HG02884 (cell line): ENCODE data around the gene TEKT1.
"Not testable (repeated sequence)": the region's sequence is repeated elsewhere in the genome, so short reads cannot be mapped to it uniquely, and the experiment has no call there.

Source experiments
- ATAC-seq: cut with Tn5 transposase; IDR thresholded peaks from one replicate; pipeline ENCODE4 v1.9.1; 2021; ENCODE audit warnings: mild to moderate bottlenecking, moderate library complexity; ENCODE audit not compliant: unreplicated experiment

Gene TEKT1

DNA sequence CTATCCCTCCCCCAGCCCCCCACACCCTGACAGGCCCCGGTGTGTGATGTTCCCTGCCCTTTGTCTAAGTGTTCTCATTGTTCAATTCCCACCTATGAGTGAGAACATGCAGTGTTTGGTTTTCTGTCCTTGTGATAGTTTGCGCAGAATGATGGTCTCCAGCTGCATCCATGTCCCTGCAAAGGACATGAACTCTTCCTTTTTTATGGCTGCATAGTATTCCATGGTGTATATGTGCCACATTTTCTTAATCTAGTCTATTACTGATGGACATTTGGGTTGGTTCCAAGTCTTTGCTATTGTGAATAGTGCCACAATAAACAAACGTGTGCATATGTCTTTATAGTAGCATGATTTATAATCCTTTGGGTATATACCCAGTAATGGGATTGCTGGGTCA is 15.2 kb downstream of the TEKT1 start:
- ATAC-seq: not testable (repeated sequence)

DNA sequence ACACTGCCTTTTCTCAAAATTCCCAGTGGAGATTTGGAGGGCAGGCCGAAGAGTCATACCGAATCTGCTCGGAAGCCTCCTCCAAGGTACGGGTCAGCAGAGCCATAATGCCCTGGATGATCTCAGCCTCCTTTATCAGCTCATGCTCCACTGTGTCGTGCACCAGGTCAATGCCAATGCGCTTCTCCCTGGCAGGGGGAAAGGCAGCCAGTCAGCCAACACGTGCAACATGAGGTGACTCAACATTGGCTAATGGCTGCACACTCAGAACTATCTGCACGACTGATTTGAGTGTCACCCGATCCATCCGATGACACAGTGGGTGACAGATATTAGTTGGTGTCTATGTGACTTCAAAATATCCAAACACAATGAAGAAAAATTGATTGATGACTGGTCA is 15.8 kb downstream of the TEKT1 start:
- ATAC-seq: no peak

DNA sequence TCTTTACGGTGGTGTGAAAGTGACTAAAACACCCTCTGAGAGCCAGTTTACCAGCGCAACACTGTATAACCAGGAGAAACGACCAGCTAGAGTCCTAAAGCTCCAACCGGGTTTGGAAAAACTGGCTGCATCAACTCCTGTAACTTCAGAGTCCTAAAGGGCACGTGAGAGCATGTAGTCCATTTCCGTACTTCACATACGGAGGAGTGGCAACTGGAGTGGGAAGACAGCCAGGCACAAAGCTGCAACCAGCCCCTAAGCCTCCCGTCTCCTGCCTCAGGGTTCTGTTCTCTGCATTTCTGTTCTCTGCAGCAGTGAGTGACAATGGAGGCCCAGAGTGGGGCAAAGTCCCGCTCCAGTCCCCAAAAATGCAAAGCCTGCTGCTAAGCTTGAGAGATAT is 19.2 kb downstream of the TEKT1 start:
- no peak for ATAC-seq

DNA sequence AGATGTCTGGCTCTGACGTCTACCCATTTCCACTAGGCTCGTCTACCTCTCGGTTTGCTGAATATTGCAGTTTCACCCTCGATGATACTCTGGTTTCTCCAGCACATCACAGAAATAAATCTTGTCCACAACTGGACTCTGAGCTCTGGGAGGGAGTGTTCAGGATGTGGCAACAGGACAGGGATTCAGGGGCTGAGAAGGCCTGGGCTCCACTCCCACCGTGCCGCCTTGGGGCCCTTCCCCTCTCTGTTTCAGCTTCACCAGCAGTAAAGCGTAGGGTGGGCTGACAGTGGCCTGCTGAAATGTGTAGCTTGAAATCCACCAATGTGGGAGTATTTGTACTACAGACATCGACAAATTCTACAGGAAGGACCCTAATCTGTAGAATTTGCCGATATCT is 20.0 kb downstream of the TEKT1 start:
- no peak for ATAC-seq

DNA sequence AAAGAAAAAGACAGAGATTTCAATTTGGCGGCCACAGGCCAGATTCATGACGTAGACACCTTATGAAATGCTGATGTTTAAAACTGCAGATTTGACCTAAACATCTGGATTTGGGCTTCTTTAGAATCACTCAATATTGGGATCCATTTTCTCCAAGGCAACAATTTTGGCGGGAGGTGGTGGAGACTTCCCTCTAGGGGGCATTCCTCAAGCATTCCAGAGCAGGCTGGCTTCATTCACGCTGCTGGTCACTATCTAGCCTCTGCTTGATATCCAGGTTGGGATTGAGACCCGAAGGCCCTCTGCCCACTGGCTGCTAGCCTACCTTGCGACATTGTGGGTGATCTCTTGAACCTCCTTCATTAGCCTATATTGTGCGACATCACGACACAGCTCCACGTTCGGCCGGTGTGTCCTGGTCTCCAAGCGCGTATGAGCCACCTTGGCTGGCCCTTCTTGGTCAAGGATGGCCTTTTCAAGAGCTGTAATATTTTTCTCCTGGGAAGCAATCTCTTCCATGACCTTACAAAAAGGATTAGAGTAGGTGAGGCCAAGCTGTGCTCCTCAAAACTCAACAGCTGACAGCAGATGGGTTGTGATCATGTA is 31.0 kb downstream of the TEKT1 start:
- ATAC-seq: no peak

DNA sequence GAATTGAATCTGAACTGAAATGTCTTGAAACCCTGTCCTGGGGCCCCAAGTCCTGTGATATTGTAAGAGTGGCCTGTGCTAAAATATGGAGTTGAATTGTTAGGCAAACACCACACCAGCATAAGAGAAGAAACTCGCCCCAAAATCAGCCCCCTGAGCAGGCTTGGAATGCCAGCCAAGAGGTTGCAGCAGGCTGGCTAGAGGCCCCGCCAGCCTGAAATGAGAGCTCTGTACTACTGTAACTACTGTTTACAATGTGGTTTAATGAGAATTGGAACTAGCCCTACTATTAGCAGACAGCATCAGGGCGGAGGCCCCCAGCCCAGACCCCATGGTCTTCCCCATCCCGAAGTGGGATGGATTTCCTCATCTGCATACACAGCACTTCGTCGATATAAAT is 31.8 kb downstream of the TEKT1 start:
- ATAC-seq: no peak

DNA sequence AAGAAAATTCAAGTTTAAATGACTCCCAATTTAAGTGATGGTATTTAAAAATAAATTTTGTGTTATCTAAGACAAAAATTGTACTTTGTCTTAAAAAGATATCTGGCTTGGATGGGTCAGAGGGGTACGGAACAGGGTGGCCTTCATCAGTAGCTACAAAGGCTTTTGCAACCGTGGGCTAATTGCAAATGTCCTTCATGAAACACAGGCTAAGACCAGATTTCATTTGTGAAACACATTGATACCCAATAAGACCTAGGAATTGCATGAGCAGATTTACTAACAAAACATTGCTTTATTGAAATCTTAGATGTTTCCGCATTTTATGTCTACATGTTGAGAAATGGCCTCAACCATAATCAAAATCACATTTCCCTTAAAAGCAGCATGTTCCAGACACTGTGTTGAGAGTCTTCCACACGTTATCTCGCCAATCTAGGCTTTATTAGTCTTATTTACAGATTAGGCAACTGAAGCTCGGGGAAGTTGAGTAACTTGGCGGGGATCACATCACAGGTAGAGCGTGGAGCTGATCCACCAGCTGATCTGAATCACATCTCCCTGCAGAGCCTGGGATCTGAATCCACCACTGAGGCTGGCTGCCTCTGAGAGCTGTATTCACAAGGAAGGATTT is 33.7 kb downstream of the TEKT1 start:
- ATAC-seq: no peak

DNA sequence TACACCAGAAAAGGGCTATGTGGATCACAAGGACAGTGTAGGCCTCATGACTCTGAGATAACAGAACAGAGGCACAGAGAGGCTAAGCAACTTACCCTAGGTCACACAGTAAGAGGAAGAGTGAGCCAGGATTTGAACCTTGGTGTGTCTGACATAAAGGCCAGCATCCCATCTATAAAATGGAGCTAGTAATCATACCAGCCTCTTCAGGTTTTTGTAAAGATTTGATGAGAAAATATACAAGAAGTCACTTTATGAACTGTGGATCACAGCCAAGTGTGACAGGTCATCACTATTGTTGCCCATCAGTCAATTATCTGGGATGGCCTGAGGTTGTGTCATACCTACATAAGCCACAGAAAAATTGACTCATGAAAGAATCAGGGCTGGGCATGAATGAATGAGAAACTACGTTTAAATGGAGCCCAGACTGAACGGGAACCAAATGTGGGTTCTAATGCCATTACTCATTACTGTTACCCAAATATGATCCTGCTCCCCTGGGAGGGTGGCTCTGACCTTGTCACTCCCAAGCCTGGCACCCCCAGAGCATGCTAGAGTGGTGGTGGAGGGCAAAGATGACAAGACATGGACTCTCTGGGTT is 34.5 kb downstream of the TEKT1 start:
- no peak for ATAC-seq

DNA sequence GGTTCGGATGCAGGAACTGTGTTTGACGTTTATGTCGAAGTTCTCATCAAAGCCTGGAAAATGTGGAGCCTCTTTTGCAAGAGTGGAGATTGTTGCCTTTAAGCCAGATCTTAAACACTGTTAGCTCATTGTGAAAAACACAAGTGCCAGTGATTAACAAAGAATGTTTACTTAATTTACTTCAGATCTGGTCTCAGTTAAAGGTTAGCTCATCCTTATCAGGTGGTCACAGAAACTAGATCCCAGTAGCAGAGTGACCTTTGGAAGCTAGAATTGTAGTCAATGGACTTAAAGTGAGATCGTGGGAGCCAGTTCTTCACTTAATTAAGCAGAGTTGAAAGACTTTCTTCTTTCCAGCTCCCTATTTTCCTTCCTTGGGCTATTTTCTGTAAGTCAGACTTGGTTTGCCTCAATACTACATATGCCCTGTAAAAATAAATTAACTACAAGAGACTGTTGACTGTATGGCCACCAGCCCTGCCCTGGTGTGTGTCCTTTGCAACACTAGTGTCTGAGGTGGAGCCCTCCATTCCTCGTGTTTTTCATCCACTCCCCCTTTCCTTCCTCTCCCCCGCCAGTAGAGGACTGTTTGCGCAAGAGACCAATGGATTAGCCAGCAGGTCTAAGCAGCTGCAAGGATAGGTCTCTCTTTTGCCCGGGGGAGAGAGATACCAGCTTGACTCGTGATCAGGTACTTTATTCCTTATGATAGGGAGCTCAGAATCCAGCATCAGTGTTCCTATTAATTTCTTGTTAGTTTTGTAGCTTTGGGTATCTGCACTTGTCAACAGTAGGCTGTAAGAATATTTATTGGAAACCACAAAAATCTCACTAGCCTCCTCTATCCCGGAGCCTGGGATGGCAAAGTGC is 35.3 kb downstream of the TEKT1 start:
- ATAC-seq: no peak

DNA sequence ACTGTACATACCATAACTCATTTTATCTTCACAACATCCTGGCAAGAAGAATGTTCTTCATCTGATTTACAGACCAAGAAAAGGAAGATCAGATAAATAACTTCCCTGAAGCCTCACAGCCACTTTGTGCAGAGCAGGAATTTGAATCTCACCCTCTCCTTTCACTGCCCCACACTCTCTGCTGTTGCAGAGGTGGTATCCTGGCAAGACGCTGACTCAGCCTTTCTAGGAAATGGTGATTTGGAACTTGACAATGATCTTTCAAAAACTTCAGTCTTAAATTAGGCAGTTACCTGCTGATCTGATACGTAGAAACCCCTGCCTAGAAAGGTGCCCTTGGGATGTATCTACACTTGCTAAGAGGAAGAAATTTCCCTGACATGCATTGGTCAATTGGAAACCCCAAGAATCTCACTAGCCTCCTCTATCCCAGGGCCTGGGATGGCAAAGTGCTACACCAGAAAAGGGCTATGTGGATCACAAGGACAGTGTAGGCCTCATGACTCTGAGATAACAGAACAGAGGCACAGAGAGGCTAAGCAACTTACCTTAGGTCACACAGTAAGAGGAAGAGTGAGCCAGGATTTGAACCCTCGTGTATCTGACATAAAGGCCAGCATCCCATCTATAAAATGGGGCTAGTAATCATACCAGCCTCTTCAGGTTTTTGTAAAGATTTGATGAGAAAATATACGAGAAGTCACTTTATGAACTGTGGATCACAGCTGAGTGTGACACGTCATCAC is 37.6 kb downstream of the TEKT1 start:
- ATAC-seq: no peak

DNA sequence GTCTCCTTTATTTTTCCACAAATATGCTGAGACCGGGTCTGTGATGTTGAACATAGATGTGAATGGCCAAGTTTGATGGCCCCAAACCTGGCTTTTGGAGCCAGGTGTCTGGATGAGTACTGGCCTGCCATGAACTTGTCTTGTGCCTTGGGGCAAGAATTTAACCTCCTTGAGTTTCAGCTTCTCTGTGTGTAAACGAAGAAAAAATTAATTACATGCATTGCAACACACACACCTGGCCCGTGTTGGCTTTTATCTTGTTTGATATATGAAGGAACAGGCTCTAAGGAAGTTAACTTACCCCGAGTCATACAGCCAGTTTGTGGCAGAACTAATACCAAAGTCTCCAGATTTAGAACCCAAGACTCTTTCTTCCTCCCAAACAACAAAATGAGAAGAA is 42.4 kb downstream of the TEKT1 start:
- no peak for ATAC-seq

DNA sequence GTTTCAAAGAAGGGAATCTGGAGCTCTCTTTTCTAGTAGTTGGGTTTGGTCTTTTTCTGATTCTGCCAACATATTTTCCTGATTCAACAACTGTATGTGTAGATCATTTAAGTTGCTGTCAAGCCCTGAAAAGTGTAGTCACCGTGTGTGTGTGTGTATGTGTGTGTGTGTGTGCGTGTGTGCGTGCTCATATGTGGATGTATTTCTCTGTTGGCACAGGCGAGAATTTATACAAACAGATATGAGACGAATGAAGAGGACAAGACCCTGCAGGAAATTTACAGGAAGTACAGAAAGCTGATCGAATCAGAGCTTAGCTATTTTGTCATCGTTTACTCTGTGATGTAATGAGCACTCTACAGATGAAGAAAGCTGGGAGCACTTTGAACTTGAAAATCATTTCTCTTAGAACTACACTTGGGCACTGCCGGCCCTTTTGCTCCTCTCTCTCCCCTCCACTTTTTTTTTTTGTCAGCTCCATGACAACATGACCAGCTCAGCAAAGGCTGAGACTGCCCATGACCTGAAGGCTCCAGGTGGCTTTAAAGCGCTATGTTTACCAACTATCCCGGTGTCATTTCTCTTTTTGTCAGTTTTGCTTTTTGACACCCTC is 44.3 kb downstream of the TEKT1 start:
- ATAC-seq: no peak

DNA sequence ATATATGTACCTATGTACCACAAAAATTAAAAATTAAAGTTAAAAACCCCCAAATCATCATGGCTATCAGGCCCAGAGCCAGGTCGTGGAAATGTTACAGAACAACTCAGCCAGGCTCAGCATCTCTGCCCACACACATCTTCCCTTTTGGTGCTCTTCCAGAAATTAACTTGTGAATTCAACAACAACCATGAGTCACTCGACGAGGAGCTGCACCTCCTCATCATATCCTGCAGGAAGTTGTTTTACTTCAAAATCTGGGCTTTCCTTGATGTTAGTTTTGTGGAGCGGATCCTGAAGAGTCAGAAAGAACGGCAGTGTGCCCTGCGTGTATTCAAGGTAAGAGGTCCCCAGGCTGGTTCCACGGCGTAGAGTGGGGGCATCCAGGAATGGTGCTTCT is 44.9 kb downstream of the TEKT1 start:
- ATAC-seq: no peak

DNA sequence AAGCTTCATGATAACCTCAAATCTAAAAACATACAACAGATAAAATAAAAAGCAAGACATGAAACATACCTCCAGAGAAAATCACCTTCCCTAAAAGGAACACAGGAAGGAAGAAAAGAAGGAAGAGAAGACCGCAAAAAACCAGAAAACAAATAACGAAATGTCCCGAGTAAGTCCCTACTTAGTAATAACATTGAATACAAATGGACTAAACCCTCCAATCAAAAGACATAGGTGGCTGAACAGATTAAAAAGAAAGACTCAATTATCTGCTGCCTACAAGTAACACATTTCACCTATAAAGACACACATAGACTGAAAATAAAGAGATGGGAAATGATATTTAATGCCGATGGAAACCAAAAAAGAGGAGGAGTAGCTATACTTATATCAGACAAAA is 49.3 kb downstream of the TEKT1 start:
- no peak for ATAC-seq

DNA sequence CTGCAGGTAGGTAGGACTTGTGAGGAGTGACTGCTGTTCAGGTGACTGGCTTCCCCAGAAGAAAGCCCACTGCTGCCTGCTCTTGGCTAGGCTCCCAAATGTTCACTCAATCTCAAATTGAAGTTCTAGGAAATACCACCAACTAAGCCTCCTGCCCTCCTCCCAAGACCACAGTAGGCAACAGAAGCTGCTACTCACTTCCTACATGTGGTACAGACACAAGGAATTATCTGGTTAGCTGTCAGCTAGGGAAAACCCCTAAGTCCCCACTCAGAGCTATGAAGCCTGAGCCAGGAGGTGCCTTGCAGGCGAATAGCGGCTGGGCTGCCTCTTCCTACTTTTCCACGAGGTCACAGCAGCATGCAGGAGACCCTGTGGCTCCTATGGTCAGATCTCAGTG is 50.6 kb downstream of the TEKT1 start:
- ATAC-seq: no peak

DNA sequence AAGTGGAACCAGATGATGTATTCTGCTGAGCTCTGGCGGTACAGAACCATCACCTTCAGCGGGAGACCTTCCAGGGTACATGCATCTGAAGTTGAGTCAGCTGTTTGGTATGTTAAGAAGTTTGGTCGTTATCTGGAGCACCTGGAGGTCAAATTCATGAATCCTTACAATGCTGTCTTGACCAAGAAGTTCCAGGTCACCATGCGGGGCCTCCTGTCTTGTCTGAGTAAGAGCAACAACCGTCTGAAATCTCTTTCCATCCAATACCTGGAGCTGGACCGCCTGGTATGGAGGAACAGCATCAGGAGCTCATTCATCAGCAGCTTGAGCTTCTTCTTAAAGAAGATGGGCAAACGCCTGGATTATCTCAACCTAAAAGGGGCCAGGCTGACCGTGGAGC is 51.5 kb downstream of the TEKT1 start:
- ATAC-seq: no peak

DNA sequence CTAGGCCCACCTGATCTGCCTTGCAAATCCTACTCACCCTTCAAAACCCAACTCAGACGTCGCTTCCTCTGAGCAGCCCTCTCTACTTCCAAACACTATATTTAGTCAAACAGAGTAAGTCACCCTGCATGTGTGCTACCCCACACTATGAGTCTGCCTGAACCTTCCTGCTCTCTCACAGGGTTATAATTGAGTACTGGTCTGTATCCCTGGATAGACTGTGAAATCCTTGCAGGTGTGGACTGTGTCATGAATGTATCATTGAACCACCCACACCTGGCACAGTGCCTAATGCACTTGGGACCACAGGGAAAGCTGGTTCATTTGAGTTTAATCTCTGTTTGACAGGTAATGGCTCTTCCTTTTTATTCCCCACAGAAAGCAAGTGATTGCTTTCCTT is 52.1 kb downstream of the TEKT1 start:
- ATAC-seq: no peak

DNA sequence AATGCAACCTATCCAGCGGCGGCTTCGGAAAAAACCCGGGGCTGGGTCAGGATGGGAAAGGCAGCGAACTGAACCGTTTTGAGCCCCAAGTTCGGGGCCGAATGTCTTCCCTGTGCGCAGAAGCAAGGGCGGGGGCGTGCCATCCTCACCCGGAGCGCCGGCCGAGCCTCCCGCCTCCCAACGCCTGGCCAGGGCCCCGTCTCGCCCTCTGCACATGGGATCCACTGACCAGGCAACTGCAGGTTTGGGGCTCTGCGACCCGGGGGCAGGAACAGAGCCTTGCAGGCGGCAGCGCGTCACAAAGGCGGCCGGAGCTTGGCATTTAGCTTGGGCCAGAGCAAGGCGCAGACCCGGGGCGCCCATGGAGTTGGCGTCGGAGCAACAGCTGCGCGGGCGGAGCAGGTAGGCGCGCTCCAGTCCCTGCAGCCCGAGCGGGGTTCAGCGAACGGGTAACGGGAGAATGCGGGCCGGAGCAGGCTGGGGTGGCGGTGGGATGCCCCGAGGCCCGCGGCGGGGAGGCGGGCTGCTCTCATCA is 55.6 kb downstream of the TEKT1 start, which contains the start of gene FBXO39:
TSS of gene FBXO39 (plus strand) at position 345 of the 535 bp plus-strand sequence. CDS start 3,654 bp downstream, outside the sequence.
- ATAC-seq: no peak

DNA sequence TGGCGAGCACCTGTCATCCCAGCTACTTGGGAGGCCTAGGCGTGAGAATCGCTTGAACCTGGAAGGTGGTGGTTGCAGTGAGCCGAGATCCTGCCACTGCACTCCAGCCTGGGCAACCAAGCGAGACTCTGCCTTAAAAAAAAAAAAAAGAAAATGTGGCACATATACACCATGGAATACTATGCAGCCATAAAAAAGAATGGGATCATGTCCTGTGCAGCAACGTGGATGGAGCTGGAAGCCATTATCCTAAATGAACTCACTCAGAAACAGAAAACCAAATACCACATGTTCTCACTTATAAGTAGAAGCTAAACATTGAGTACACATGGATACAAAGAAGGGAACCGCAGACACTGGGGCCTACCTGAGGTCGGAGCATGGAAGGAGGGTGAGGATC is 56.6 kb downstream of the TEKT1 start:
- ATAC-seq: not testable (repeated sequence)

DNA sequence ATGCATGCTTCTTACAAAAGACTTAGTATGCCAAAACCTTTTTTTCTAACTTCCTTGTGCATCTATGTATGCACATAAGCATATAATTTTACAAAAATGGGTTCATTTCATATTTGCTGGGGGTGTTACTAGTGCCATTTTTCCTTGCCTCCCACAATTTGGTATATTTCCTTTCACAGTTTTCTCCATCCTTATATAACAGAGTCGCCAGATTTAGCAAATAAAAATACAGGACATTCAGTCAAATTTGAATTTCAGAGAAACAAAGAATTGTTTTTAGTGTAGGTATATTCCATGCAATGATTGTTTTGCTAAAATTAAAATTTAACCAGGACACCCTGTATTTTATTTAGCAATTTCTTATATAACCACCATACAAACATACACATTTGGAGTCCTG is 59.5 kb downstream of the TEKT1 start:
- ATAC-seq: no peak
